ENCODE measurements around the gene MUC4.

Gene MUC4

DNA sequence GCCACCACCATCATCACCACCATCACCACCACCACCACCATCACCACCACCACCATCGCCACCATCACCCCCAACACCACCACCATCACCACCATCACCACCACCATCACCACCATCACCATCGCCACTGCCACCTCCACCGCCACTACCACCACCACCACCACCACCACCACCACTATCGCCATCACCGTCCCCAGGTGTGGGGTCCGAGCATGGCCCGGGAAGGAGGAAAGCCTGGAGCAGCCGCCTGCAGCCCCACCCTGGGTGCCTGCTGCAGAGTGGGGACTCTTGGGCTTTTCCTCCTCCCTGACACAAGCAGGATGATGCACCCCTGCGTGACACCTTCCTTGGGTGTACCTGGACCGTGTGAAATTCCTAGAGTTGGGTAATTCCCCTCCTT is 43.9 kb downstream of the MUC4 start:
- H3F3A ChIP-seq (ENCODE audit: insufficient read depth), result no peaks in the 10 kb centered on the region
- no peaks in the 10 kb centered on the region for H4K20me1 ChIP-seq (ENCODE audit: low read depth, low read length)
- no peak overlapping the region for H2AFZ ChIP-seq (ENCODE audit: low read depth, low read length, severe bottlenecking)
- H3K9ac ChIP-seq (ENCODE audit: low read length), result no peak overlapping the region
- no peak overlapping the region for H3K4me2 ChIP-seq (ENCODE audit: low read depth, low read length, poor library complexity, severe bottlenecking)
- TF ChIP-seq EZH2phosphoT487 (conservative IDR thresholded peaks at IDR 0.05; ENCODE audit: low read length), result no peak
- TF ChIP-seq, protein P1, sequence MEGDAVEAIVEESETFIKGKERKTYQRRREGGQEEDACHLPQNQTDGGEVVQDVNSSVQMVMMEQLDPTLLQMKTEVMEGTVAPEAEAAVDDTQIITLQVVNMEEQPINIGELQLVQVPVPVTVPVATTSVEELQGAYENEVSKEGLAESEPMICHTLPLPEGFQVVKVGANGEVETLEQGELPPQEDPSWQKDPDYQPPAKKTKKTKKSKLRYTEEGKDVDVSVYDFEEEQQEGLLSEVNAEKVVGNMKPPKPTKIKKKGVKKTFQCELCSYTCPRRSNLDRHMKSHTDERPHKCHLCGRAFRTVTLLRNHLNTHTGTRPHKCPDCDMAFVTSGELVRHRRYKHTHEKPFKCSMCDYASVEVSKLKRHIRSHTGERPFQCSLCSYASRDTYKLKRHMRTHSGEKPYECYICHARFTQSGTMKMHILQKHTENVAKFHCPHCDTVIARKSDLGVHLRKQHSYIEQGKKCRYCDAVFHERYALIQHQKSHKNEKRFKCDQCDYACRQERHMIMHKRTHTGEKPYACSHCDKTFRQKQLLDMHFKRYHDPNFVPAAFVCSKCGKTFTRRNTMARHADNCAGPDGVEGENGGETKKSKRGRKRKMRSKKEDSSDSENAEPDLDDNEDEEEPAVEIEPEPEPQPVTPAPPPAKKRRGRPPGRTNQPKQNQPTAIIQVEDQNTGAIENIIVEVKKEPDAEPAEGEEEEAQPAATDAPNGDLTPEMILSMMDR (IDR thresholded peaks at IDR 0.05; ENCODE audit: insufficient read depth, low read length, poor library complexity, severe bottlenecking), result no peak
- no peak overlapping the region for H3K27ac ChIP-seq (ENCODE audit: low read depth, low read length)
- H3K36me3 ChIP-seq (ENCODE audit: low read length), result no peaks in the 10 kb centered on the region
- H3K79me2 ChIP-seq (ENCODE audit: insufficient read depth, low read length), result no peaks in the 10 kb centered on the region
- no peak overlapping the region for H3K4me3 ChIP-seq (ENCODE audit: insufficient read depth, low read length, poor library complexity, severe bottlenecking)
- H3K9me2 ChIP-seq (replicated peaks; ENCODE audit: insufficient read depth, low read length), result no peaks in the 10 kb centered on the region
- H3K27me3 ChIP-seq (ENCODE audit: low read length), result no peaks in the 10 kb centered on the region
- H3K9me3 ChIP-seq (ENCODE audit: insufficient read depth, low read length), result no peaks in the 10 kb centered on the region

DNA sequence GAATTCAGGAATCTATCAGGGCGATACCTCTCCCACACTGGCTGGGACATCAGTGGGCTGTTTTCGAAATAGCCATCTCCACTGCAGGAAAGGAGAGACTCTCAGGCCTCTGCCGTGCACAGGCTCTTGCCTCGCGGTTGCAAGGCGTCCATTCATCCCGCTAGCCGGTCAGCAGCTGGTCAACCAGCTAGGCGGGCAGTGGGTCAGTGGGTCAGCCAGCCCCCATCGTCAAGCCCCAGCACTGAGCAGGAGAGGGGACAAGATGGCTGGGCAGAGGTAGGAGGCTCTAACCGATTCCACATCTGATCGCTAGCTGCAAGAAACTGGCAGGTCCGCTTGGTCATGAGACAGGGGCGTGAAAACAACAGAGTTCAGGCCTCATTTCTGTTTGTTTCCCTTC is 45.1 kb downstream of the MUC4 start:
- Histone ChIP-seq H3K27ac (ENCODE audit: low read depth, low read length) (no peak overlapping the region), H3K4me2 (ENCODE audit: low read depth, low read length, poor library complexity, severe bottlenecking) (no peak overlapping the region), H3K36me3 (ENCODE audit: low read length) (no peaks in the 10 kb centered on the region), H3K9me3 (ENCODE audit: insufficient read depth, low read length) (no peaks in the 10 kb centered on the region), H3K9me2 (replicated peaks; ENCODE audit: insufficient read depth, low read length) (no peaks in the 10 kb centered on the region), H2AFZ (ENCODE audit: low read depth, low read length, severe bottlenecking) (no peak overlapping the region), H3K79me2 (ENCODE audit: insufficient read depth, low read length) (no peaks in the 10 kb centered on the region), H3K4me3 (ENCODE audit: insufficient read depth, low read length, poor library complexity, severe bottlenecking) (no peak overlapping the region), H3K9ac (ENCODE audit: low read length) (no peak overlapping the region), H4K20me1 (ENCODE audit: low read depth, low read length) (no peaks in the 10 kb centered on the region), H3K27me3 (ENCODE audit: low read length) (no peaks in the 10 kb centered on the region), H3F3A (ENCODE audit: insufficient read depth) (no peaks in the 10 kb centered on the region)
- TF ChIP-seq, protein P1 (IDR thresholded peaks at IDR 0.05; ENCODE audit: insufficient read depth, low read length, poor library complexity, severe bottlenecking), result no peak
- TF ChIP-seq EZH2phosphoT487 (conservative IDR thresholded peaks at IDR 0.05; ENCODE audit: low read length), result no peak

DNA sequence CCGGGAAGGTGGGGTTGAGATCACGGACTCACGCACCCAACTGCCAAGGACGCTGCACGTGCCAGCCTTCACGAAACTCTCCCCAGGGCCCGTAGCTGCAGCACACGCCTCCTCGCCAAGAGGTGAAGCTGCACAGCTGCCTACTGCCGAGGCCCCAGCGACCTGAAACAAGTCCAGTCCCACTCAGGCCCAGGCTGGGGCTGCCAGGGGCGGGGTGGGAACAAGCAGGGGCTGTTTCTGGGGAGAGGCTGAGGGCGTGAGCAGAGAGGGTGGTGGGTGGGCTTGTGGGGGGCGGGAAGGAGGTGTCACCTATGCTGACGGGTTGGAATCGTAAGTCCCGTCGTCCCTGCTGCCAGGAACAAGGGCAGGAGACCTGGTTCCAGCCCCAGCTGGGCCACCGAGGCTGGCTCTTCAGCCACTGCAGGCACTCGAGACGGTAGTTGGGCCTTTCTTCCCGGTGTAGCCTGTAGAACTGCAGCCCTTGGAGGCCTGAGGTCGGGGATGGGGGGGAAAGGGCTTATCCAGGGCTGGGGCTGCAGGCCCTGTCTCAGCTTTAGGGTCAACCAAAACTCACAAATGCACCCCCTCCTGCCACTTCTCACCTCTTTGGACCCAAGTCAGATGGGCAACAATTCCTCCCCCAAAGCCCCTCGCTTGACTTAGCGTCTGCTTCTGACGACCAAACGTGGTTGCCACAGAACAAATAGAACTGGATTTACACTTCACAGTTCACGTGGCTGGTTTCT is 46.6 kb downstream of the MUC4 start:
- H4K20me1 ChIP-seq (ENCODE audit: low read depth, low read length), result no peaks in the 10 kb centered on the region
- TF ChIP-seq, protein P1 (IDR thresholded peaks at IDR 0.05; ENCODE audit: insufficient read depth, low read length, poor library complexity, severe bottlenecking), result no peak
- no peak for TF ChIP-seq EZH2phosphoT487 (conservative IDR thresholded peaks at IDR 0.05; ENCODE audit: low read length)
- H2AFZ ChIP-seq (ENCODE audit: low read depth, low read length, severe bottlenecking), result no peak overlapping the region
- H3K4me3 ChIP-seq (ENCODE audit: insufficient read depth, low read length, poor library complexity, severe bottlenecking), result no peak overlapping the region
- H3K9ac ChIP-seq (ENCODE audit: low read length), result no peak overlapping the region
- H3K79me2 ChIP-seq (ENCODE audit: insufficient read depth, low read length), result no peaks in the 10 kb centered on the region
- H3K27ac ChIP-seq (ENCODE audit: low read depth, low read length), result no peak overlapping the region
- H3F3A ChIP-seq (ENCODE audit: insufficient read depth), result no peaks in the 10 kb centered on the region
- H3K9me2 ChIP-seq (replicated peaks; ENCODE audit: insufficient read depth, low read length), result no peaks in the 10 kb centered on the region
- H3K4me2 ChIP-seq (ENCODE audit: low read depth, low read length, poor library complexity, severe bottlenecking), result no peak overlapping the region
- no peaks in the 10 kb centered on the region for H3K36me3 ChIP-seq (ENCODE audit: low read length)
- H3K9me3 ChIP-seq (ENCODE audit: insufficient read depth, low read length), result no peaks in the 10 kb centered on the region
- no peaks in the 10 kb centered on the region for H3K27me3 ChIP-seq (ENCODE audit: low read length)

Measured in SU-DHL-6 (cell line).